ENCODE measurements around the gene TXNDC15.
A peak's percentile ranks its signal among the peaks of the same experiment; 100 is the strongest.
"Not testable (repeated sequence)": the region's sequence is repeated elsewhere in the genome, so short reads cannot be mapped to it uniquely, and the experiment has no call there.

Gene TXNDC15

GRCh38 chr5:134893748-134894505, 19.8 kb downstream of the TXNDC15 start:
- peaks cover 22% of the 10 kb centered on the region for H3K4me1 Mint-ChIP-seq
- H3K27ac Mint-ChIP-seq, result no peak overlapping the region
- no peaks in the 10 kb centered on the region for H3K9me3 Mint-ChIP-seq
- no peak for ATAC-seq
- H3K27me3 Mint-ChIP-seq, result no peaks in the 10 kb centered on the region
- no peak overlapping the region for H3K4me3 Mint-ChIP-seq
- H3K36me3 Mint-ChIP-seq, result peaks cover 46% of the 10 kb centered on the region

GRCh38 chr5:134902071-134902801, 28.1 kb downstream of the TXNDC15 start:
- Mint-ChIP-seq H3K27me3 (no peaks in the 10 kb centered on the region), H3K4me1 (peaks cover 27% of the 10 kb centered on the region), H3K27ac (peak overlapping the region; percentile 99), H3K9me3 (no peaks in the 10 kb centered on the region), H3K4me3 (peak overlapping the region; percentile 43), H3K36me3 (peaks cover 5% of the 10 kb centered on the region)
- ATAC-seq, result peak; percentile 60

GRCh38 chr5:134904610-134905245, 30.6 kb downstream of the TXNDC15 start, which contains the start of gene PCBD2:
Gene PCBD2 (plus strand): TSS chr5:134905131. CDS start chr5:134905140, 9 bp downstream.
- Mint-ChIP-seq H3K9me3 (no peaks in the 10 kb centered on the region), H3K27ac (peak within 1 kb of the TSS; percentile 99), H3K4me1 (peaks cover 27% of the 10 kb centered on the region), H3K4me3 (peak within 1 kb of the TSS; percentile 98), H3K27me3 (no peaks in the 10 kb centered on the region), H3K36me3 (no peaks in the 10 kb centered on the region)
- ATAC-seq, result peak; percentile 93

GRCh38 chr5:134905246-134905996, 31.2 kb downstream of the TXNDC15 start:
- H3K27me3 Mint-ChIP-seq, result no peaks in the 10 kb centered on the region
- H3K36me3 Mint-ChIP-seq, result no peaks in the 10 kb centered on the region
- peak overlapping the region; percentile 98 for H3K4me3 Mint-ChIP-seq
- peaks cover 27% of the 10 kb centered on the region for H3K4me1 Mint-ChIP-seq
- no peaks in the 10 kb centered on the region for H3K9me3 Mint-ChIP-seq
- ATAC-seq, result peak; percentile 6
- peak overlapping the region; percentile 99 for H3K27ac Mint-ChIP-seq

- peak overlapping the region; percentile 99 for H3K27ac Mint-ChIP-seq
- H3K4me1 Mint-ChIP-seq, result peaks cover 22% of the 10 kb centered on the region
- H3K36me3 Mint-ChIP-seq, result no peaks in the 10 kb centered on the region
- no peaks in the 10 kb centered on the region for H3K27me3 Mint-ChIP-seq
- H3K9me3 Mint-ChIP-seq, result no peaks in the 10 kb centered on the region
- no peak for ATAC-seq
- H3K4me3 Mint-ChIP-seq, result no peak overlapping the region
Observed at GRCh38 chr5:134906811-134907210, 32.6 kb downstream of the TXNDC15 start.

- not testable (repeated sequence) for H3K27me3 Mint-ChIP-seq, H3K36me3 Mint-ChIP-seq, H3K27ac Mint-ChIP-seq, H3K9me3 Mint-ChIP-seq, H3K4me3 Mint-ChIP-seq, H3K4me1 Mint-ChIP-seq, ATAC-seq
Observed at GRCh38 chr5:134910752-134911151, 36.6 kb downstream of the TXNDC15 start.

GRCh38 chr5:134911285-134912206, 37.4 kb downstream of the TXNDC15 start:
- H3K9me3 Mint-ChIP-seq, result no peaks in the 10 kb centered on the region
- H3K27ac Mint-ChIP-seq, result no peak overlapping the region
- H3K36me3 Mint-ChIP-seq, result peaks cover 6% of the 10 kb centered on the region
- ATAC-seq, result no peak
- no peaks in the 10 kb centered on the region for H3K27me3 Mint-ChIP-seq
- no peak overlapping the region for H3K4me3 Mint-ChIP-seq
- H3K4me1 Mint-ChIP-seq, result peaks cover 1% of the 10 kb centered on the region

- Mint-ChIP-seq H3K27me3 (no peaks in the 10 kb centered on the region), H3K27ac (no peak overlapping the region), H3K4me1 (peaks cover 9% of the 10 kb centered on the region), H3K36me3 (peaks cover 15% of the 10 kb centered on the region), H3K4me3 (no peak overlapping the region), H3K9me3 (no peaks in the 10 kb centered on the region)
- no peak for ATAC-seq
Observed at GRCh38 chr5:134913254-134913653, 39.1 kb downstream of the TXNDC15 start.

GRCh38 chr5:134913795-134914194, 39.6 kb downstream of the TXNDC15 start:
- H3K27me3 Mint-ChIP-seq, result no peaks in the 10 kb centered on the region
- peaks cover 9% of the 10 kb centered on the region for H3K4me1 Mint-ChIP-seq
- peaks cover 19% of the 10 kb centered on the region for H3K36me3 Mint-ChIP-seq
- H3K9me3 Mint-ChIP-seq, result no peaks in the 10 kb centered on the region
- H3K27ac Mint-ChIP-seq, result no peak overlapping the region
- no peak for ATAC-seq
- H3K4me3 Mint-ChIP-seq, result no peak overlapping the region

- H3K4me1 Mint-ChIP-seq, result peaks cover 9% of the 10 kb centered on the region
- no peak overlapping the region for H3K27ac Mint-ChIP-seq
- no peak for ATAC-seq
- peaks cover 31% of the 10 kb centered on the region for H3K36me3 Mint-ChIP-seq
- H3K27me3 Mint-ChIP-seq, result no peaks in the 10 kb centered on the region
- H3K4me3 Mint-ChIP-seq, result no peak overlapping the region
- H3K9me3 Mint-ChIP-seq, result no peaks in the 10 kb centered on the region
Observed at GRCh38 chr5:134917070-134917815, 43.1 kb downstream of the TXNDC15 start.

GRCh38 chr5:134918861-134919260, 44.7 kb downstream of the TXNDC15 start:
- Mint-ChIP-seq H3K4me3 (no peak overlapping the region), H3K27ac (no peak overlapping the region), H3K27me3 (no peaks in the 10 kb centered on the region), H3K36me3 (peaks cover 34% of the 10 kb centered on the region), H3K4me1 (peaks cover 9% of the 10 kb centered on the region), H3K9me3 (no peaks in the 10 kb centered on the region)
- no peak for ATAC-seq

GRCh38 chr5:134920848-134921575, 46.8 kb downstream of the TXNDC15 start:
- no peaks in the 10 kb centered on the region for H3K9me3 Mint-ChIP-seq
- H3K27me3 Mint-ChIP-seq, result no peaks in the 10 kb centered on the region
- no peak overlapping the region for H3K27ac Mint-ChIP-seq
- H3K36me3 Mint-ChIP-seq, result peaks cover 29% of the 10 kb centered on the region
- H3K4me3 Mint-ChIP-seq, result no peak overlapping the region
- ATAC-seq, result no peak
- peaks cover 9% of the 10 kb centered on the region for H3K4me1 Mint-ChIP-seq

GRCh38 chr5:134932508-134932907, 58.3 kb downstream of the TXNDC15 start:
- peaks cover 29% of the 10 kb centered on the region for H3K36me3 Mint-ChIP-seq
- H3K27ac Mint-ChIP-seq, result no peak overlapping the region
- ATAC-seq, result no peak
- H3K4me3 Mint-ChIP-seq, result no peak overlapping the region
- peaks cover 8% of the 10 kb centered on the region for H3K4me1 Mint-ChIP-seq
- no peaks in the 10 kb centered on the region for H3K9me3 Mint-ChIP-seq
- no peaks in the 10 kb centered on the region for H3K27me3 Mint-ChIP-seq

Data from stimulated activated memory B cell treated with anti-CD40 and anti-IgM and Interleukin-4, amounts not matched to agents 10 μg/mL and 1 μg/mL and 100 μg/mL, for 72 hours (primary cell).